Endothelial cell of umbilical vein (primary cell): ENCODE measurements around the gene RPL22. TPM values are rescaled to one million over a fixed set of nuclear protein-coding genes. Genes with fewer than 3 reads are reported as not detected.

Experiments
- BruUV-seq: library from RNA; stranded (reverse); fragments of 400-500 nt; replicated peaks from 2 replicates; lab custom pipeline; 2021; lab: Mats Ljungman, UMichigan
- CTCF ChIA-PET: fragments of 300-600, 350-600 bp; sonication (Branson Sonifier 250); formaldehyde crosslinking; loops from one replicate; lab custom pipeline; 2021; ENCODE audit warnings: antibody characterized with exemption, inconsistent platforms; lab: Charles Lee
- POLR2A ChIA-PET: fragments of 300-600, 350-600 bp; sonication (Branson Sonifier 250); formaldehyde crosslinking; loops from one replicate; lab custom pipeline; 2021; ENCODE audit warnings: antibody characterized with exemption, inconsistent platforms; lab: Charles Lee
- DNase-seq: peaks from one replicate; pipeline ENCODE4 v3.0.0-alpha.2; 2011; ENCODE audit warnings: low read depth, low spot score
- FAIRE-seq: peaks from 2 replicates; lab custom pipeline; 2011; peaks lifted over from hg19 to GRCh38; lab: Jason Lieb, UNC
- H2AFZ ChIP-seq: 2 replicates; pipeline ENCODE4 v1.6.0; 2012; ENCODE audit warnings: low read depth, low read length, control low read depth, inconsistent platforms
- H3K27ac ChIP-seq: 2 replicates; pipeline ENCODE4 v1.5.1; 2011; ENCODE audit warnings: low read depth, mild to moderate bottlenecking, control low read depth, low read length, moderate library complexity; ENCODE audit not compliant: insufficient read depth
- H3K27me3 ChIP-seq, 2 experiments: 2 replicates each; pipeline versions ENCODE4 v1.6.0 to v1.6.1; 2011; ENCODE audit warnings: low read length in 2 of 2, mixed read lengths in 1 of 2; ENCODE audit not compliant: control insufficient read depth in 2 of 2, insufficient read depth in 2 of 2
- H3K36me3 ChIP-seq, 2 experiments: 2 replicates in 1 of 2; 3 replicates in 1 of 2; pipeline ENCODE4 v1.5.1; 2011; ENCODE audit warnings: low read length in 2 of 2, mild to moderate bottlenecking in 1 of 2, moderate library complexity in 1 of 2; ENCODE audit not compliant: control insufficient read depth in 2 of 2, insufficient read depth in 2 of 2; ENCODE audit errors: extremely low read depth in 1 of 2
- H3K4me1 ChIP-seq: 3 replicates; pipeline ENCODE4 v1.5.1; 2011; ENCODE audit warnings: mild to moderate bottlenecking, low read length; ENCODE audit not compliant: control insufficient read depth, insufficient read depth; ENCODE audit errors: extremely low read depth
- H3K4me2 ChIP-seq: 2 replicates; pipeline ENCODE4 v1.6.1; 2011; ENCODE audit warnings: low read length, control low read depth, mixed read lengths; ENCODE audit not compliant: insufficient read depth
- H3K4me3 ChIP-seq, 3 experiments: fragments of 200-600 bp in 1 of 3; sonication (generic), shearing (Covaris generic) in 1 of 3; replicated peaks in 1 of 3; 2 replicates each; pipeline ENCODE4 v1.5.1; 2011 to 2016; ENCODE audit warnings: control low read depth in 3 of 3, low read length in 3 of 3, mild to moderate bottlenecking in 2 of 3, inconsistent platforms in 1 of 3, low read depth in 1 of 3, moderate library complexity in 1 of 3; ENCODE audit not compliant: insufficient read depth in 1 of 3
- H3K79me2 ChIP-seq: 2 replicates; pipeline ENCODE4 v1.6.0; 2012; ENCODE audit warnings: low read length, inconsistent platforms; ENCODE audit not compliant: control insufficient read depth, insufficient read depth
- H3K9ac ChIP-seq: replicated peaks from 2 replicates; pipeline ENCODE3; 2011; ENCODE audit warnings: low read length, control low read depth; ENCODE audit not compliant: insufficient read depth; ENCODE audit errors: extremely low read depth
- H3K9me1 ChIP-seq: replicated peaks from 3 replicates; pipeline ENCODE4 v1.6.0; 2011; ENCODE audit warnings: mild to moderate bottlenecking, low read length; ENCODE audit not compliant: control insufficient read depth, insufficient read depth; ENCODE audit errors: extremely low read depth
- H3K9me3 ChIP-seq: replicated peaks from 2 replicates; pipeline ENCODE4 v1.5.1; 2012; ENCODE audit warnings: low read length, inconsistent platforms; ENCODE audit not compliant: control insufficient read depth, insufficient read depth
- H4K20me1 ChIP-seq: replicated peaks from 2 replicates; pipeline ENCODE3; 2011; ENCODE audit warnings: mild to moderate bottlenecking, low read length; ENCODE audit not compliant: control insufficient read depth, insufficient read depth; ENCODE audit errors: extremely low read depth
- EZH2 ChIP-seq: IDR thresholded peaks from 2 replicates; pipeline ENCODE4 v1.6.1; 2012; ENCODE audit warnings: borderline replicate concordance, low read depth, mild to moderate bottlenecking, moderate library complexity, low read length, inconsistent platforms; ENCODE audit not compliant: severe bottlenecking
- FOS ChIP-seq: IDR thresholded peaks from 2 replicates; pipeline ENCODE4 v1.6.1; 2011; ENCODE audit warnings: mild to moderate bottlenecking, low read length, moderate library complexity, borderline replicate concordance; ENCODE audit not compliant: insufficient read depth
- GATA2 ChIP-seq: IDR thresholded peaks from 2 replicates; pipeline ENCODE4 v1.7.0; 2011; ENCODE audit warnings: low read depth, mild to moderate bottlenecking, moderate library complexity, mixed read lengths, low read length; ENCODE audit not compliant: insufficient read length, insufficient read depth
- JUN ChIP-seq: IDR thresholded peaks from 2 replicates; pipeline ENCODE4 v1.6.1; 2011; ENCODE audit warnings: borderline replicate concordance, low read depth; ENCODE audit not compliant: insufficient read length, insufficient read depth
- MYC ChIP-seq: IDR thresholded peaks from one replicate; pipeline ENCODE4 v1.6.1; 2011; ENCODE audit warnings: mild to moderate bottlenecking, low read depth, low read length
- POLR2A ChIP-seq: IDR thresholded peaks from 2 replicates; pipeline ENCODE4 v1.6.1; 2012; ENCODE audit warnings: low read depth, mild to moderate bottlenecking, control low read depth, low read length
- POLR2AphosphoS5 ChIP-seq: IDR thresholded peaks from 2 replicates; pipeline ENCODE4 v1.6.1; 2012; ENCODE audit warnings: low read depth, mild to moderate bottlenecking, control low read depth, low read length, moderate library complexity; ENCODE audit not compliant: insufficient read depth
- dilution Hi-C: fragments of 300-500 bp; cut with MboI; formaldehyde crosslinking; loops from one replicate; pipeline ENCODE4 v1.15.0; 2019; ENCODE audit warnings: low sequenced_read_pairs; ENCODE audit not compliant: extremely low pct_ligation_motif_present
- intact Hi-C: fragments of 100-400 bp; cut with micrococcal nuclease; formaldehyde crosslinking; loops from one replicate; pipeline ENCODE4 v1.10.0; 2022
- polyA plus RNA-seq, 4 experiments: library from polyadenylated mRNA; depleted of rRNA in 3 of 4; stranded (reverse) in 3 of 4; unstranded in 1 of 4; fragments of >200 nt; gene quantifications; 2 replicates each; pipeline versions ENCODE4 v1.2.1 to v1.2.3, GENCODE V29; 2011 to 2012; ENCODE audit warnings: missing spikeins in 1 of 4
- total RNA-seq: library from RNA; stranded (reverse); gene quantifications from 2 replicates; pipeline ENCODE4 v1.2.3, GENCODE V29; 2021
- TF ChIP-seq, protein P1 (sequence below), 2 donors: IDR thresholded peaks; 1 replicate in 1 of 2; 2 replicates in 1 of 2; pipeline ENCODE4 v1.5.1; 2011; ENCODE audit warnings: low read length in 2 of 2, mild to moderate bottlenecking in 2 of 2, moderate library complexity in 2 of 2, control low read depth in 1 of 2, inconsistent platforms in 1 of 2, low read depth in 1 of 2; ENCODE audit not compliant: insufficient read depth in 1 of 2; ENCODE audit errors: extremely low read depth in 1 of 2
- TF ChIP-seq, protein P2 (sequence below): IDR thresholded peaks from 2 replicates; pipeline ENCODE4 v1.6.1; 2011; ENCODE audit not compliant: insufficient read depth, insufficient read length

The RPL22 gene
- total and polyA plus RNA-seq, 2 donors (not counting 3 experiments of a cell fraction or from before 2014, with no cell fraction given), result 71.2 to 343 TPM

DNA sequence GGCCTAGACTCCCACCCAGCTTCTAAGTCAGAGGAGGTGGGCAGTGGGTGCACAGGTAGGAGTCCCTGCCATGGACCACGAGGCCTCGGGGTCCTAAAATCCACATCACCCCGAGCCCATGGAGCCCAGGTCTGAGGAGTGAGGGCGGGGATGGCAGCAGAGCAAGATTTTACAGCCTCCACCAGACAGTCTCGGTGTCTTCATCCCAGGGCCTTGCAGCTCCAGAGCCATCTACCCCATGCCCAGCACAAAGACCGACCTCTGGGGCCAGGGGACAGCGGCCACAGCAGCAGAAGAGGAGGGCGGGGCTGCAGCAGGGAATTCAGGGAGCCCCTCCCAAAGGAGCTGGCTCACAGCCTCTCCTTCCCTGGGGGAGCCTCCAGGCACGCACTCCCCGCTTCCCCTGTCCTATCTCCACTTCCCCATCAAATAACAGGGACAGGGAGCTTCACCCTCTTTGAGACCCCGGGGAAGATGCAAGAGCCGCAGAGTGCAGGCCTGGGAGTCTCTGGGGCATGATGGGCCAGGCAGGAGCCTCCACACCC lies 33.9 kb downstream of the RPL22 start:
- CTCF ChIA-PET, result interaction anchor here (1.6 kb wide), 1 partner anchor 39 kb away, joined by 4 read pairs; no protein-coding TSS in a partner anchor
- Histone ChIP-seq H3K9ac (no peak overlapping the region), H3K27ac (no peak overlapping the region), H3K9me3 (no peaks in the 10 kb centered on the region), H3K79me2 (no peaks in the 10 kb centered on the region), H2AFZ (no peak overlapping the region), H4K20me1 (no peaks in the 10 kb centered on the region), H3K4me1 (no peaks in the 10 kb centered on the region), H3K9me1 (no peaks in the 10 kb centered on the region), H3K36me3 (no peaks in the 10 kb centered on the region), H3K27me3 (no peaks in the 10 kb centered on the region), H3K4me2 (no peak overlapping the region), H3K4me3 (no peak overlapping the region)
- FAIRE-seq (no peak), DNase-seq (no peak)
- dilution Hi-C loops, result no loop called here
- POLR2A ChIA-PET, result no interaction called here
- intact Hi-C loops, result no loop called here
- no TSS peak for BruUV-seq
- no peak for TF ChIP-seq EZH2
- TF ChIP-seq, protein P1, sequence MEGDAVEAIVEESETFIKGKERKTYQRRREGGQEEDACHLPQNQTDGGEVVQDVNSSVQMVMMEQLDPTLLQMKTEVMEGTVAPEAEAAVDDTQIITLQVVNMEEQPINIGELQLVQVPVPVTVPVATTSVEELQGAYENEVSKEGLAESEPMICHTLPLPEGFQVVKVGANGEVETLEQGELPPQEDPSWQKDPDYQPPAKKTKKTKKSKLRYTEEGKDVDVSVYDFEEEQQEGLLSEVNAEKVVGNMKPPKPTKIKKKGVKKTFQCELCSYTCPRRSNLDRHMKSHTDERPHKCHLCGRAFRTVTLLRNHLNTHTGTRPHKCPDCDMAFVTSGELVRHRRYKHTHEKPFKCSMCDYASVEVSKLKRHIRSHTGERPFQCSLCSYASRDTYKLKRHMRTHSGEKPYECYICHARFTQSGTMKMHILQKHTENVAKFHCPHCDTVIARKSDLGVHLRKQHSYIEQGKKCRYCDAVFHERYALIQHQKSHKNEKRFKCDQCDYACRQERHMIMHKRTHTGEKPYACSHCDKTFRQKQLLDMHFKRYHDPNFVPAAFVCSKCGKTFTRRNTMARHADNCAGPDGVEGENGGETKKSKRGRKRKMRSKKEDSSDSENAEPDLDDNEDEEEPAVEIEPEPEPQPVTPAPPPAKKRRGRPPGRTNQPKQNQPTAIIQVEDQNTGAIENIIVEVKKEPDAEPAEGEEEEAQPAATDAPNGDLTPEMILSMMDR (IDR thresholded peaks at IDR 0.05; ENCODE audit: extremely low read depth in 1 of 2, insufficient read depth in 1 of 2, low read depth in 1 of 2, low read length in 2 of 2), result no peak
- no peak for TF ChIP-seq POLR2A
- TF ChIP-seq FOS, result no peak
- TF ChIP-seq, protein P2, sequence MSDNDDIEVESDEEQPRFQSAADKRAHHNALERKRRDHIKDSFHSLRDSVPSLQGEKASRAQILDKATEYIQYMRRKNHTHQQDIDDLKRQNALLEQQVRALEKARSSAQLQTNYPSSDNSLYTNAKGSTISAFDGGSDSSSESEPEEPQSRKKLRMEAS, result no peak
- TF ChIP-seq POLR2AphosphoS5, result no peak
- TF ChIP-seq JUN, result no peak
- TF ChIP-seq GATA2, result no peak
- no peak for TF ChIP-seq MYC
